HepG2 (cell line): ENCODE results near the gene COX10.

Experiments used
- PCBP1 ChIP-seq: fragments of 200-400 bp; formaldehyde crosslinking; IDR thresholded peaks from 2 replicates; pipeline ENCODE4 v1.6.1; 2017; ENCODE audit warnings: mild to moderate bottlenecking, low read depth, low read length, borderline replicate concordance
- POLR2AphosphoS2 ChIP-seq: IDR thresholded peaks from 2 replicates; pipeline ENCODE4 v1.6.1; 2011; ENCODE audit warnings: low read depth, low read length, improper control_type of control experiment
- TRIM24 ChIP-seq: sonication (generic); formaldehyde crosslinking; IDR thresholded peaks from 2 replicates; pipeline ENCODE4 v1.8.0; 2022; ENCODE audit warnings: mild to moderate bottlenecking, missing genetic modification reagents
- ZNF558 ChIP-seq: sonication (generic); formaldehyde crosslinking; IDR thresholded peaks from 2 replicates; pipeline ENCODE4 v1.9.0; 2022; ENCODE audit warnings: mild to moderate bottlenecking, missing genetic modification reagents, borderline replicate concordance
- TF ChIP-seq, protein P1 (sequence below): sonication (generic); formaldehyde crosslinking; IDR thresholded peaks from 2 replicates; pipeline ENCODE4 v1.8.1; 2022; ENCODE audit warnings: low read depth, mild to moderate bottlenecking, missing genetic modification reagents

DNA sequence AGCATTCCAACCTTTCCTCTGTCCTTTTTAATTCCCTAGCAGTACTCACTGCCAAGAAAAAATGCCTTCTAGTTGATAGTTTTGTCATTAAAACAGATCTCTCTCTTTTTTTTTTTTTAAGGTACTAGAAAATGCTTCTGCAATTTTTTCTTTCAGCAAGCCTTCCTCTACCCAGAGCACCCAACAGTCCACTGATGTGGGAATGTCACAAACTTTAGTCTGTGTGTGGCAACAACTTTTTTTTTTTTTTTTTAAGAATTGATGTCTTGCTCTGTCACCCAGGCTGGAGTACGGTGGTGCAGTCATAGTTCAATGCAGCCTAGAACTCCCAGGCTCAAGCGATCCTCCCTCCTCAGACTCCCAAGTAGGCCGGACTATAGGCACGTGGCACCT is 132.7 kb downstream of the COX10 start:
- TF ChIP-seq PCBP1 (no peak), POLR2AphosphoS2 (no peak), TRIM24 (CRISPR knock-in tag) (no peak), ZNF558 (CRISPR knock-in tag) (no peak)
- TF ChIP-seq, protein P1, sequence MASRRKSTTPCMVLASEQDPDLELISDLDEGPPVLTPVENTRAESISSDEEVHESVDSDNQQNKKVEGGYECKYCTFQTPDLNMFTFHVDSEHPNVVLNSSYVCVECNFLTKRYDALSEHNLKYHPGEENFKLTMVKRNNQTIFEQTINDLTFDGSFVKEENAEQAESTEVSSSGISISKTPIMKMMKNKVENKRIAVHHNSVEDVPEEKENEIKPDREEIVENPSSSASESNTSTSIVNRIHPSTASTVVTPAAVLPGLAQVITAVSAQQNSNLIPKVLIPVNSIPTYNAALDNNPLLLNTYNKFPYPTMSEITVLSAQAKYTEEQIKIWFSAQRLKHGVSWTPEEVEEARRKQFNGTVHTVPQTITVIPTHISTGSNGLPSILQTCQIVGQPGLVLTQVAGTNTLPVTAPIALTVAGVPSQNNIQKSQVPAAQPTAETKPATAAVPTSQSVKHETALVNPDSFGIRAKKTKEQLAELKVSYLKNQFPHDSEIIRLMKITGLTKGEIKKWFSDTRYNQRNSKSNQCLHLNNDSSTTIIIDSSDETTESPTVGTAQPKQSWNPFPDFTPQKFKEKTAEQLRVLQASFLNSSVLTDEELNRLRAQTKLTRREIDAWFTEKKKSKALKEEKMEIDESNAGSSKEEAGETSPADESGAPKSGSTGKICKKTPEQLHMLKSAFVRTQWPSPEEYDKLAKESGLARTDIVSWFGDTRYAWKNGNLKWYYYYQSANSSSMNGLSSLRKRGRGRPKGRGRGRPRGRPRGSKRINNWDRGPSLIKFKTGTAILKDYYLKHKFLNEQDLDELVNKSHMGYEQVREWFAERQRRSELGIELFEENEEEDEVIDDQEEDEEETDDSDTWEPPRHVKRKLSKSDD, result no peak
